ENCODE data around the gene CCL14.
"Not testable (repeated sequence)": the region's sequence is repeated elsewhere in the genome, so short reads cannot be mapped to it uniquely, and the experiment has no call there.

The CCL14 gene

DNA sequence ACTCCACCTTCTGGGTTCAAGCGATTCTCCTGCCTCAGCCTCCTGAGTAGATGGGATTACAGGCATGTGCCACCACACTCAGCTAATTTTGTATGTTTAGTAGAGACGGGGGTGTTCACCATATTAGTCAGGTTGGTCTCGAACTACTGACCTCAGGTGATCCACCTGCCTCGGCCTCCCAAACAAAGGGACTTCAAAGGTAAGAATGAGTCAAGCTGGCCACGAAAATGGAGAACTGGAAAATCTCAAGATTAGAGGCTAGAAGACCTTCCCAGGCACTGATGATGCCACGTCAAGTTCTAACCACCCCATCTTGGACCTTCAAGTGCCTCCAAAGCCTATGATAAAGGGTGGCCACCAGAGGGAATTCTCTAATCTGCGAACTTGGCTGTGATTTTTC is 16.1 kb upstream of the CCL14 start:
- H3K4me3 ChIP-seq (ENCODE audit: low read length), result no peak overlapping the region
- TF ChIP-seq, protein P1, sequence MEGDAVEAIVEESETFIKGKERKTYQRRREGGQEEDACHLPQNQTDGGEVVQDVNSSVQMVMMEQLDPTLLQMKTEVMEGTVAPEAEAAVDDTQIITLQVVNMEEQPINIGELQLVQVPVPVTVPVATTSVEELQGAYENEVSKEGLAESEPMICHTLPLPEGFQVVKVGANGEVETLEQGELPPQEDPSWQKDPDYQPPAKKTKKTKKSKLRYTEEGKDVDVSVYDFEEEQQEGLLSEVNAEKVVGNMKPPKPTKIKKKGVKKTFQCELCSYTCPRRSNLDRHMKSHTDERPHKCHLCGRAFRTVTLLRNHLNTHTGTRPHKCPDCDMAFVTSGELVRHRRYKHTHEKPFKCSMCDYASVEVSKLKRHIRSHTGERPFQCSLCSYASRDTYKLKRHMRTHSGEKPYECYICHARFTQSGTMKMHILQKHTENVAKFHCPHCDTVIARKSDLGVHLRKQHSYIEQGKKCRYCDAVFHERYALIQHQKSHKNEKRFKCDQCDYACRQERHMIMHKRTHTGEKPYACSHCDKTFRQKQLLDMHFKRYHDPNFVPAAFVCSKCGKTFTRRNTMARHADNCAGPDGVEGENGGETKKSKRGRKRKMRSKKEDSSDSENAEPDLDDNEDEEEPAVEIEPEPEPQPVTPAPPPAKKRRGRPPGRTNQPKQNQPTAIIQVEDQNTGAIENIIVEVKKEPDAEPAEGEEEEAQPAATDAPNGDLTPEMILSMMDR (conservative IDR thresholded peaks at IDR 0.05; ENCODE audit: low read depth, low read length), result no peak
- DNase-seq (ENCODE audit: low read depth), result no peak

DNA sequence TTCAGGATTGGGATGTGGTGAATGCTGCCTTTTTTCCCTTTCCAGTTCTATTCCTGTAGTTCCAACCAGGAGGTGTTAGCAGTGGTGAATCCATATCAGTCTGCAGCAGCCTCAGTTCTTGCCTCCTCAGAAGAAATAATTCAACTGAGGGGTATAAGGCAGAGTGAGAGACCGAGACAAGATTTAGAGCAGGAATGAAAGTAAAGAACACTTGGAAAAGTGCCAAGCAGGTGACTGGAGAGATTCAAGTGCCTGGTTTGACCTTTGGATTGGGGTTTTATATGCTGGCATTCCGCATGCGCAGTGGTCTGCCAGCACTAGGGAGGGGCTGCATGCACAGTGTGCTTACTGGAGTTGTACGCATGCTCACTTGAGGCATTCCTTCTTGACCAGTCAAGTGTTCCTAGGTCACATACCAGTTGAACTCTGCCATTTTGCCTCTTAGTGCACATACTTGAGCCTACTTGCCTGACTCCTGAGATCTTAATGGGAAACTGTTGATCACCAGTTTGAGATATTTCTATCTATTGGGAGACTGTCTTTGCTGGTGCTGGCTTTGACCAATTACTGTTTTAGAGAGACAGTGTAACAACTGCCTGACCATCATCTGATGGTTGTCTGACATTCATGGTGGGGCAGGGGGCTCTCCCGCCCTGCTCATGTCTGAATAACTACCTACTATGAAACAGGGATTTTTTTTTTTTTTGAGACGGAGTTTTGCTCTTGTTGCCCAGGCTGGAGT is 15.5 kb upstream of the CCL14 start:
- no peak overlapping the region for H3K4me3 ChIP-seq (ENCODE audit: low read length)
- TF ChIP-seq, protein P1 (conservative IDR thresholded peaks at IDR 0.05; ENCODE audit: low read depth, low read length), result no peak
- no peak for DNase-seq (ENCODE audit: low read depth)

DNA sequence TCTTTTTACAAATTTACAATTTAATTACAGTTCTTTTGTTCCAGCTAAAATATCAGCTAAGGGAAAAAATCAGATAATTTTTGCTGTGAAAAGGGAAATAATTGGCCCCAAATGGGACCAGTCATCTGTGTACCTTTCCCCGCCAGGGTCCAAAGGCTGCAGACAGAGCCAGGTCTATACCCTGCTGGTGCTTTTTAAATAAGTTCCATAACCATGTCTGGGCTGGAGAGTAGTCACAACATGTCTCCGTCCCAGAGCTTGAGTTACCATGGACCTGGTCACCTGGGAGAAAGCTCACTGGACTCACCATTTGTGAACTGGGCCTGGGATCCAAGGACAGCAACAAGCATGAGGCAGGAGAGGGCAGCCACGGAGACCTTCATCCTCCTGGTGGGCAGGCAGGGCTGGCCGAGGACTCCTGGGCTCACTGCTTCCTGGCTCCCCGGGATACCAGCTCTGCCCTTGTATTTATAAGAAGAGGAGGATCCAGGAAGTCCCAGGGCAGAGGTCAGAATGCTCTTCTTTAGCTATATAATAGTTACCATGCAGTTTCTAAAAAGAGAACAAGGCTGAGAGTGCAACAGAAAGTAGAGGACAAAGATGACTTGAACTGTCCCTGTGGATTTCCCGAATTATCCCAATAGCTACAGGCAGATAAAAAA is 14.7 kb upstream of the CCL14 start, which contains the start of gene CCL15:
Gene CCL15, minus strand, starts transcription at position 444 of the 662 bp plus-strand sequence. Its CDS starts 61 bp downstream, at position 383.
- no peak within 1 kb of the TSS for H3K4me3 ChIP-seq (ENCODE audit: low read length)
- TF ChIP-seq, protein P1 (conservative IDR thresholded peaks at IDR 0.05; ENCODE audit: low read depth, low read length), result no peak
- no peak for DNase-seq (ENCODE audit: low read depth)

GRCh38 chr17:36000732-36001109 is 14.2 kb upstream of the CCL14 start:
- no peak for DNase-seq (ENCODE audit: low read depth)
- H3K4me3 ChIP-seq (ENCODE audit: low read length), result no peak overlapping the region
- TF ChIP-seq, protein P1 (conservative IDR thresholded peaks at IDR 0.05; ENCODE audit: low read depth, low read length), result no peak

DNA sequence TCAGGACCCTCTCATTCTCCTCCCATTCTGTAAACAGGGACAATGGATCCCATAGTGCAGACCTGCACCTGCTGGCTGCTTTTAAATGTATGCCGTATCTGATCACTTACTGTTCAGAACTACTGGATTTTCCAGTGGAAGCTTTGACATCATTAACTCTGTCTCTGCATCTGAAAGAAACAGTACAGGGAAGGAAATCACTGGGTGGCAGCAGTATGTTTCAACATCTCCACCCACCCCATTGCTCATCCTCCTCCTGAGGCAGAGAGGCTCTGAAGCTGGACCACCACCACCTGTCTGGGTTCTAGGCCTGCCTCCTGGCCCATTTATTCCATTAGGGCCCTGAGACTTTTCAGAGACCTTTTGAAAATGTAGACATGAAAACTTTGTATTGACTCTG is 12.2 kb upstream of the CCL14 start:
- no peak overlapping the region for H3K4me3 ChIP-seq (ENCODE audit: low read length)
- DNase-seq (ENCODE audit: low read depth), result no peak
- TF ChIP-seq, protein P1 (conservative IDR thresholded peaks at IDR 0.05; ENCODE audit: low read depth, low read length), result no peak

GRCh38 chr17:35998018-35998545 is 11.6 kb upstream of the CCL14 start:
- no peak overlapping the region for H3K4me3 ChIP-seq (ENCODE audit: low read length)
- no peak for DNase-seq (ENCODE audit: low read depth)
- TF ChIP-seq, protein P1 (conservative IDR thresholded peaks at IDR 0.05; ENCODE audit: low read depth, low read length), result no peak

DNA sequence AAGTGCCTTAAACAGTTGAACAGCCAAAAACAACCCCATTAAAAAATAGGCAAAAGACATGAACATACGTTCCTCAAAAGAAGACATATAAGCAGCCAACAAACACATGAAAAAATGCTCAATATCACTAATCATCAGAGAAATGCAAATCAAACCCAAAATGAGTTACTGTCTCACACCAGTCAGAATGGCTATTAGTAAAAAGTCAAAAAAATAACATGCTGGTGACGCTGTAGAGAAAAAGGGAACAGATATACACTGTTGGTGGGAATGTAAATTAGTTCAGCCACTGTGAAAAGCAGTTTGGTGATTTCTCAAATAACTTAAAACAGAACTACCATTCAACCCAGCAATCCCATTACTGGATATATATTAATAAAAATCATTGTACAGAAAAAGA is 8.8 kb upstream of the CCL14 start:
- not testable (repeated sequence) for DNase-seq (ENCODE audit: low read depth); H3K4me3 ChIP-seq (ENCODE audit: low read length)

All from retinal pigment epithelial cell (primary cell).